HG03457 (cell line): Measurements from ENCODE around the gene SYT12.
"Not testable (repeated sequence)": the region's sequence is repeated elsewhere in the genome, so short reads cannot be mapped to it uniquely, and the experiment has no call there.

Source experiments
- ATAC-seq: cut with Tn5 transposase; IDR thresholded peaks from one replicate; pipeline ENCODE4 v1.9.1; 2021; ENCODE audit warnings: moderate number of reproducible peaks; ENCODE audit not compliant: unreplicated experiment

SYT12 gene, protein sequence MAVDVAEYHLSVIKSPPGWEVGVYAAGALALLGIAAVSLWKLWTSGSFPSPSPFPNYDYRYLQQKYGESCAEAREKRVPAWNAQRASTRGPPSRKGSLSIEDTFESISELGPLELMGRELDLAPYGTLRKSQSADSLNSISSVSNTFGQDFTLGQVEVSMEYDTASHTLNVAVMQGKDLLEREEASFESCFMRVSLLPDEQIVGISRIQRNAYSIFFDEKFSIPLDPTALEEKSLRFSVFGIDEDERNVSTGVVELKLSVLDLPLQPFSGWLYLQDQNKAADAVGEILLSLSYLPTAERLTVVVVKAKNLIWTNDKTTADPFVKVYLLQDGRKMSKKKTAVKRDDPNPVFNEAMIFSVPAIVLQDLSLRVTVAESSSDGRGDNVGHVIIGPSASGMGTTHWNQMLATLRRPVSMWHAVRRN

DNA sequence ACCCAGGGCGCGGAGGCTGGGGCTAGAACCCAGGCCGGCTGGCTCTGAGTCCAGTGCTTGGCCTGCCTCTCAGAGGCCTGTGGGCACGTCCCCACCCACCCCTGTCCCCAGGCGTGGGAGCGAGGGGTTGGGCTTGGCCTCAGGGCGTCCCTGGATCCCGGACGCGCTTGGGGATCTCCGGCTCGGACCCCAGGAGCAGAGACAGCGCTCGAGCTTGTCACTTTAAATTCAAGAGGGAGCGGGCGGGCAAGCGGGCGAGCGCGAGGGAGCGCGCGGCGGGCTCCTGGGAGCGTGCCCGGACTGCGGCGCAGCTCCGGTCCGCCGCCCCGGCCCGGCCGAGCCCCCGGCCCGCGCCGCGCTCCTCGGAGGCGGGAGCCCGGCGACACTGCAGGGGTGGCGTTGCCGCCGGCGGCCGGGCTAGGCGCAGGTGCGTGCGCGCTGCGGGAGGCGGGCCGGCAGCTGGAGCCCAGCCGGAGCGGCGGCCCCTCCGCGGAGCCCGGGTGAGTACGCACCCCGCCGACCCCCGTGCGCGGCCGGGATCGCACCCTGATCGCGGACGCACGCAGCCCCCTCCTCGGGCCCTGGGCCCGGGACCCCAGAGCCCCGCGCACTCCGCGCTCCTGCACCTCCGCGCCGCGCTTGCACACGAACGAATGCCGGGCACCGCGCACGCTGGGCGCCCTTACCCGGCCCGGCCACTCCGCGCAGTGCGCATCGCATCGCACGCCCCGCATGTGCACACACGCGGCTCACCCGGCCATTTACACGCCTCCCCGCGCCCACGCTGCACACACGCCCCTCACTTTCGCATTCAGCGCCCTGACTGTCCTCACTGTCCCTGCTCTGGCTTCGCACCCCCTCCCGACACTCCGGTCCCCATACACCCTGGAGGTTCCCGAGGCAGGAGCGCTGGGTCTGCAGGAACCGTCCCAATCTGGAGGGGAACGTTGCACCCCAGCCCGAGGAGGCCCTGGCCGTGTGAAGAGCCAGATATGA lies at the start of gene SYT12:
Gene SYT12 (plus strand): TSS at position 174 of the 996 bp plus-strand sequence. CDS start 7,011 bp downstream, outside the sequence.
- ATAC-seq: no peak

DNA sequence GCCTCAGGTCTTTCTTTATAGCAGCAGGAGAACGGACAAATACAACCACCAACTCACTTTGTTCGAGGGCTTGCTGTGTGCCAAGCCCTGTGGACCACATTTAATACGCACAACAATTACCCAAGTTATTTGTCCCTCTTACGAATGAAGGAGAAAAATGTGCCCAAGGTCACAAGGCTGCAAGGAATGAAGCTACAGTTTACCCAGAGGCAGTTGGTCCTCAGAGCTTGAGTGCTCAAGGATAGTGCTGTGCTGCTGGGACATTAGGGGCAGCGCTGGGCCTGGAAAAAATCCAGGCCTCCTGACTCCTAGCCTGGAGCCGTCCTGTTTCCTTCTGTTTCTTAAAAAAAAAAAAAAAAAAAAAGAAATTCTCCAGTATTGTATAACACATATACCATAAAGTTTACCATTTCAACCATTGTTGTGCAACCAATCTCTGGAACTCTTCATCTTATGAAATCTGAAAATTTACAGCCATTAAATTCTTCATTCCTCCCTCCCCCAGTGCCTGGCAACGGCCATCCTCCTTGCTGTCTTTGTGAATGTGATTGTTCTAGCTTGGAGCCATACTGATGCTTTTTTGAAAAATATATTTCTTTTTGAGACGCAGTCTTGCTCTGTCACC lies 48.9 kb upstream of the SYT12 start:
- no peak for ATAC-seq

DNA sequence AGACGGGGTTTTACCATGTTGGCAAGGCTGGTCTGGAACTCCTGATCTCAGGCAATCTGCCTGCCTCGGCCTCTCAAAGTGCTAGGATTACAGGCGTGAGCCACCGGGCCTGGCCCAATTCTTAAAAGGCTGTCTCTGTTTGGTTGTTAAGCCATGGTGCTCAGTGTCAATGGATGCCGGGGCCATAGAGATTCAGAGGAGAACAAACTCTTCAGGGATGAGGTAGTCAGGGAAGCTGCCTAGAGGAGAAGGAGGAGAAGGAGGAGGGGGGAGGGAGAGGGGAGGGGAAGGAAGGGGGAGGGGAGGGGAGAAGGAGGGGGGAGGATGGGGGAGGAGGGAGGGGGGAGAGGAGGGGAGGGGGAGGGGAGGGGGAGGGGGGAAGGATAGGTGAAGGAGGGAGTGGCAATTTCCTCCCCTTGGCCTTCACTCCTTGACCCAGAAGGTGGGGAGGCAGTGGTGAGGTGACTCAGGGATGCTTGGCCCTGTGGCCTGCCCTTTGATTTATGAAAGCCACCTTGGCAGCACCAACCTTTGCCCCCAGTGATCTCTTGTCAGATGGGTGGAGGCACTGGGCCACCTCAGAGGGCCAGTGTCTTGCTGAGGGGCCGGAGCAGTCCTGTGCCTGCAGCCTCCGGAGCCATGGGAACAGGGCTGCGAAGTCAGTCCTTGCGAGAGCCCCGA lies 48.1 kb upstream of the SYT12 start, which contains the start of gene C11orf86:
Gene C11orf86 (plus strand): TSS at position 581 of the 681 bp plus-strand sequence. CDS start 59 bp downstream, at position 640.
- no peak for ATAC-seq

DNA sequence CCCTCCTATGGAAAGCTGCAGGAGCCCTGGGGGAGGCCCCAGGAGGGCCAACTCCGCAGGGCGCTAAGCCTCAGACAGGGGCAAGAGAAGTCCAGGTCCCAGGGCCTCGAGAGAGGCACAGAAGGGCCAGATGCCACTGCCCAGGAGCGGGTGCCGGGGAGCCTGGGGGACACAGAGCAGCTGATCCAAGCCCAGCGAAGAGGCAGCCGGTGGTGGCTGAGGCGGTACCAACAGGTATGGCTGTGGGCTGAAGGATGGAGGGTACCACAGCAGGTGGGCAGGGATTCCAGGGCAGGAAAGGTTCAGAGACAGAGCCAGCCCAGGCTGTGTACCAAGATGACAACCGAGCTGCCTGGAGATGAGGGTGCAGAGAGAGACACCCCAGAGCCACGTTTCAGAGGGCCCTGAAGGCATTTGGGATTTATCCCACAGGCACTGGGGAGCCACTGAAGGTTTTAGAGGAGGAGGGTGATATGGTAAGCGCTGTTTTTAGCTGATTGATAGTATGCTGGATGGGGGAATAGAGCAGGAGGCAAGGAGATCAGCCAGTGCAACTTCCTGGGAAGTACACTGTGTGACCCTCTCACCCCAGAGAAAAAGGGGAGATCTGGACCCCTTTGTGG lies 47.4 kb upstream of the SYT12 start:
- ATAC-seq: no peak

DNA sequence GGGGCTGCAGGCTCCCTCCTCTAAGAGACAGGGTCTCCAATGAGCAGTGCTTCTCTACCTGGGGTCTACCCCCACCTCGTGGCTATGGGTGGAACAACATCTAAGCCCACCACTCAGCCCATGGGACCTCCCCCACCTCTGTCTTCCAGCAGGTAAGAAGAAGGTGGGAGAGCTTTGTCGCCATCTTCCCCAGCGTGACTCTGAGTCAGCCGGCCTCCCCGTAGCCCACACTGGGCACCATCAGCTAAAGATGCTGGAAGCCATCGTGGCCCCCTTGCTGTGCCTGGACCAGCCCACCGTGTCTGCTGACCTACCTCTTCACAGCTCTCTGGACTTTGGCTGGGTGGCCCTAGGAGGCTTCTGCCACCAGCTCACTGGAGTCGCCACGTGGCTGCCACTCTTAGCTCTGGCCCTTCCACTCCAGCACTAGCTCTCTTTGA lies 46.9 kb upstream of the SYT12 start:
- no peak for ATAC-seq

DNA sequence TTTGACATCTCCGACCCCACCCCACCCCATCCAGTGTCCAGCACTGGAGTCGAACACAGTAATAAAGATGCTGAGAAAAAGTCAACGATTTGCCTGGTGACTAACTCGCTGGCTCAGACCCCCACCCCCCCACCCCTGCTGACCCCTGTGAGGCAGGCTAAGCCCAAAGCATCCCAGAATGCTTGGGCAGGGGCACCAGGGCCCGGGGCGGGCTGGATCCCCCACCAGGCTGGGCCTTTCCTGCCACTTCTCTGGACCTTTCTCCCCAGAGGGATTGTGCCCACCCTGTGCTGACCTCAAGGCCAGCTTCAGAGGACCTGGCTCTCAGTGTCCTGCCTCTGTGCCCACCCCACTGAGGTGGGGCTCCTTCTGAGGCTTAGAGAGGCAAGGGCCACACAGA lies 46.0 kb upstream of the SYT12 start:
- no peak for ATAC-seq

DNA sequence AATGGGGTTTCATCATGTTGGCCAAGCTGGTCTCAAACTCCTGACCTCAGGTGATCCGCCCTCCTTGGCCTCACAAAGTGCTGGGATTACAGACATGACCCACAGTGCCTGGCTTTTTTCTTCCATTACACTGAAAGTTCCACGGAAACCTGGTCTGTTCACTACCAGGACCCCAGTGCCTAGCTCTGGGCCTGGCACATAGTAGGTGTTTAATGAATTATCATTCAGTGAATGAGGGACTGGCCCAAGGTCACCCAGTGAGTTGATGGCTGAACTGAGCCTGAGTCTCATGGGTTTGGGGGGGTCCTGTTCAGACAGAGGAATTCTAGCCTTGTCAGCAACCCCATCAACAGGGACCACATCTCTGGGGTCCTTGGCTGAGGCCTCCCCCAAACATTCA lies 44.7 kb upstream of the SYT12 start:
- no peak for ATAC-seq

DNA sequence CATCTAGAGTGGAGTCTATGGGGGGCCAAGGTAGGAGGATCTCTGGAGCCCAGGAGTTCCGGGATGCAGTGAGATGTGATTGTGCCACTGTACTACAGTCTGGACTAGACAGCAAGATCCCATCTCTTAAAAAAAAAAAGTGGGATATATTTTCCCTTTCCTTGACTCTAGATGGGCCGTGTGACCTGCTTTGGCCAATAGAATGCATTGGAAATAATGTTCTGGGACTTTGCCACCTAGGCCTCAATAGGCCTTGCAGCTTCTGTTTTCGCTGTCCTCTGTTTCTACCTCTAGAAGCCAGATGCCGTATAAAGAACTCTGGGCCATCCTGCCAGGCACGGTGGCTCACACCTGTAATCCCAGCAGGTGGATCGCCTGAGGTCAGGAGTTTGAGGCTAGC lies 44.2 kb upstream of the SYT12 start:
- ATAC-seq: no peak

DNA sequence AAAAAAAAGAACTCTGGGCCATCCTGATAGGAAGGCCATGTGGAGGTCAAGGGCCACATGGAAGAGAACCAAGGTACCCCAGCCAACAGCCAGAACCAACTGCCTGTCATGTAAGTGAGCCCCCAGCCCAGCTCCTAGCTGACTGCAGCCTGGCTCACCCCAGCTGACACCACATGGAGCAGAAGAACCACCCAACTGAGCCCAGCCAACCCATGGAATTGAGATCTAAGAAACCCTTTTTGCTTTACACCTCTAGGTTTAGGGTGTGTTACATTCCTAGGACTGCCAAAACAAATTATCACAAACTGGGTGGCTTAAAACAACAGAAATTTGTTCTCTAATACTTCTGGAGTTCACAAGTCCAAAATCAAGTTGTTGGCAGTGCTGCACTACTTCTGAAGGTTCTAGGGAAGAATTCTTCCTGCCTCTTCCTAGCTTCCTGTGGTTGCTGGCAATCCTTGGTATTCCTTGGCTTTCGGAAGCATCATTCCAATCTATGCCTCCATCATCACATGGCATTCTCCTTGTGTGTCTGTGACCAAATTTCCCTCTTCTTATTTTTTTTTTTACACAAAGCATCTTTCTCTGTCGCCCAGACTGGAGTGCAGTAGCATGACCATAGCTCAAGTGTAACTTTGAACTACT lies 43.5 kb upstream of the SYT12 start:
- ATAC-seq: no peak

DNA sequence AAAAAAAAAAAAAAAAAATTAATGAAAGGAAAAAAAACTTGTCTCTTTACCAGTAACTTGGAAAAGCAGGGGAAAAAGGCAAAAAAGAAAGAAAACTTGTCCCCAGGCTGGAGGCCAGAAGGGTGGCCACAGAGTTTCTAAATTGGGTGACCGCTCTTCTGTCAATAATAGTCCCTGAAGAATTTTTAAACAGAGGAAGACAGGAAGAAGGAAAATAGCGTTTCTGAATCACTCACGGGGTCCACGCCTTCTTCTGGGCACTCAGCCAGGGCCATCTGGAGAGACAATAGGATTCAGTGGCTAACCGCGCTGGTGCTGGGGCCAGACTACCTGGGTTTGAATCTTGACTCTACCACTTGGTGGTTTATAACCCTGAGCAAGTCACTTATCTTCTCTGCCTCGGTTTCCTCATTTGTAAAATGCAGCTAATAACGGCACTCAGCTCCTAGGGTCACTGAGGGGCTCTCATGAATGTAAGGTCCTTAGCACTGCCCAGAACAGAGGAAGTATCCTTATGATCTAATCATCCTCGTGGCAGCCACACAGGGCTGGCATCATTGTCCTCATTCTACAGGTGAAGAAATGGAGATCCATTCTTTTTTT lies 40.9 kb upstream of the SYT12 start:
- no peak for ATAC-seq

DNA sequence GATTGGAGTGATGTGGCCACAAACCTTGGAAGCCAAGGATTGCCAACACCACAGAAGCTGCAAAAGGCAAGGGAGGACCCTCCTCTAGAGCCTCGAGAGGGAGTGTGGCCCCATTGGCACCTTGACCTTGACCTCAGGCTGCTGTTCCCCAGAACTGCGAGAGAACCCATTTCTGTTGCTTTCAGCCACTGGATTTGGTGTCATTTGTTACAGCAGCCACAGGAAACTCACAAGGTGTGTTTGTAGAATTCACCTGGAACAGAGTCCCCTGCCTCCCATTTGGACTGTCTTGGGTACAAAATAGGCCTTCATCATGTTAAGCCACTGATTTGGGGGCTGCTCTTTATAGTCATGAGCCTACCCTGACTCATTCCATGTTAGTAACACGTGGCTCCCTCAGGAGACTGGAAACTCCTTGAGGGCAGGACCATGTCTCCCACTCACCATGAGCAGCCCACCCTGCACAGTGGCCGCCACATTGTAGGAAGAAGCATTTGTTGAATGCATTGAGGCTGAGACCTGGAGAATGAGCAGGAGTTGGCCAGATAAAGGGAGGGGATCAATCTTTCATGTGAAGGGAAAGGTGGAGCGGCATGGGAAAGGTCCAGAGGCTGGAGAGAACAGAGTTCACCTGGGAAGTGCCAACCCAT lies 39.5 kb upstream of the SYT12 start:
- no peak for ATAC-seq

DNA sequence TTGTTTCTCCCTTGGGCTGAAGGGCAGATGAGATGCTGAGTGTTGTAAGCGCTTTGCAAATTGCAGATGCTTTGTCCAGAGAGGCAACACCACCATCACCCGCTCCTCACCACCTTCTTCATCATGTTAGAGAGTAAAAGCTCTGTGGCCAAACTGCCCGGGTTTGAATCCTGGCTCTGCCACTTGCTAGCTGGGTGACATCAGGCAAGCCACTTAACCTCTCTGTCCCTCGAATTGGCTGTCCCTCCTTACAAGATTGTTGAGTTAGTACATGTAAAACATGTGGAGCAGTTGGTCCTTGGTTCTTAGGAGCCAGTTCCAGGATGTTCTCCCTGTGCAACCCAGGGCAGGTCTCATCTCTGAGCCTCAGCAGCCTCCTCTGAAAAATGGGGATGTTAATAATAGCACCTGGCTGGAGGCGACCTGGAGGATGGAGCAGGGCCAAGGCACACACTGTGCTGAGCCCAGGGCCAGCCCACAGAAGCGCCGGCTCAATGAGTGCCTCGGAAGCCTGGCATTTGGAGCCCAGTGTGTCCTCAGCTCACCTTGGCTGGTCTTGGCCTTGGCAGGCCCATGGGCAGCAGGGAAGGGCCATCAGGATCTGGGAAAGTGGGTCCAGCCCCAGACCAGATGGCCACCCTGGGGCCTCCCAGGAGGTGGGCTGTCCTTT lies 37.3 kb upstream of the SYT12 start:
- no peak for ATAC-seq

DNA sequence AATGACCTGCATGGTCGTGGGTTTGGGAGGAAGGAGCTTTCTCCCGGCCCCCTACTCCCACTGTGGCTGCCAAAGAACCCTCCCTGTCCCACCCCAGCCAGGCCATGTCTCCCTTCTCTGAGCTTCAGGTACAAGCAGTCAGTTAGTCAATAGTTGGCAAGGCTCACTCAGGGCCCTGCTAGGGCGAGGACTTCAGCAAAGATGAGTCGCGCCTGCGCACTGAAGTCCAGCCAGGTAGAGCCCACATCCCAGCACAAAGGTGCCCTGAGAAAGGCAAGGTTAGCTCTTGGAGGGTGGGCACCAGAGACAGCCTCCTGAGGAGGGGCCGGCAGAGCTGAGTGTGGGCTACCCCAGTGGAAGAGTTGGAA lies 36.8 kb upstream of the SYT12 start:
- ATAC-seq: no peak

DNA sequence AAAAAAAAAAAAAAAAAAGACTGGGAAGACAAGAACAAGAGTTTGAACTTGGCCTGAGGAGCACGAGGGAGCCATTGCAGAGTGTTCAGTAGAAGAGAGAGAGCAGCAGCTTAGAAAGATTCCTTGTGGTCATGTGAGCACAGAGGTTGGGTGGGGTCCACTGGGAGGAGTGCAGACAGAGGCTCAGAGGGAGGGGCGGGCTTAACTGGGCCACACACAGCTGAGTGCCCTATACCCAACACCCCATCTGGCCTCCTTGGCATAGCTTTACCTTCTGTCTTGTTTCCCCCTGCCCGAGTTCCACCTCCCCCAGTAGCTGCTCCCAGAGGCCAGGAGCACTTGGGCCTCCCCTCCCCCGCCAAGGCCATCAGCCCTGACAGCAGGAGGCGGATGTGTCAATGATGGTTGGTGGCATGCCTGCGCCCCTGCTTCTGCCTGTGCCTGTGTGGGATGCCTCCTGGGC lies 35.7 kb upstream of the SYT12 start:
- ATAC-seq: no peak

DNA sequence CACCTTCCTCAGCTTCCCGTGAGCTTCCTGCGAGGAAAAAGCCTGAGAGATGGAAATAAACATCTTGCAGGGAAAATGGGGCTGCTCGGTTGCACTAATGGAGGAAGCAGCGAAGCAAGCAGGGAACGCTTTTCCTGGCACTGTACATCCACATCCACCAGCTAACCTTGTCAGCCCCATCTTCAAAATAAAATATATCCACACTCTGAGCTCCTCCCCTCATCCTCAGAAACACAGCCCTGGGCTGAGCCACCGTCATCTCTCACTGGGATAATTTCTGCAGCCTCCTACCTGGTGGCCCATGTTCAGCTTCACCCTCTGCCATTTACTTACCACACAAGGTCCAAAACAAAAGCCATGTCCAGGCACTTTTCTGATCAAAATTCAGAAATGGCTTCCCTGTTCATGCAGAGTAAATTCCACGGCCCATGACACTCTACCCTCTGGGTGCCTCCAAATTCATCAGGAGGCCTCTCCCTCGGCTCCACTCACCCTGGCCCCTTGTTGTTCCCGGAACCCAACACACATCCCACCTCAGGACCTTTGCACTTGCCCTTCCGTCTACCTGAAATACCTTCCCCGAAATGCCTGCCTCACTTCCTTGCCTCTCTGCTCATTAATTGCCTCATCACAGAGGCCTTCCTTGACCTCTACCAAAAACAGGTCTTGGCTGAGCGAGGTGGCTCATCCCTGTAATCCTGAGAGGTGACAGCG lies 34.9 kb upstream of the SYT12 start:
- no peak for ATAC-seq

DNA sequence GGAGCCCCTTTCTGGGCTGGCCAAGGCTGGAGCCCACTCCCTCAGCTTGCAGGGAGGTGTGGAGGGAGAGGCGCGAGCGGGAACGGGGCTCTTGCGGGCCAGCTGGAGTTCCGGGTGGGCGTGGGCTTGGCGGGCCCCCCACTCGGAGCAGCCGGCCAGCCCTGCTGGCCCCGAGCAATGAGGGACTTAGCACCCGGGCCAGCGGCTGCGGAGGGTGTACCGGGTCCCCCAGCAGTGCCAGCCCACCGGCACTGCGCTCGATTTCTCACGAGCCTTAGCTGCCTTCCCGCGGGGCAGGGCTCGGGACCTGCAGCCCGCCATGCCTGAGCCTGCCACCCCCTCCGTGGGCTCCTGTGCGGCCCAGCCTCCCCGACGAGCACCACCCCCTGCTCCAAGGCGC lies 34.2 kb upstream of the SYT12 start:
- not testable (repeated sequence) for ATAC-seq

DNA sequence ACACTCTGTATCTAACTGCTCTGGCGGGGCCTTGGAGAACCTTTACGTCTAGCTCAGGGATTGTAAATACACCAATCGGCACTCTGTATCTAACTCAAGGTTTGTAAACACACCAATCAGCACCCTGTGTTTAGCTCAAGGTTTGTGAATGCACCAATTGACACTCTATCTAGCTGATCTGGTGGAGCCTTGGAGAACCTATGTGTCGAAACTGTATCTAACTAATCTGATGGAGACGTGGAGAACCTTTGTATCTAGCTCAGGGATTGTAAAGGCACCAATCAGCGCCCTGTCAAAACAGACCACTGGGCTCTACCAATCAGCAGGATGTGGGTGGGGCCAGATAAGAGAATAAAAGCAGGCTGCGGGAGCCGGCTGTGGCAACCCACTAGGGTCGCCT lies 33.6 kb upstream of the SYT12 start:
- ATAC-seq: not testable (repeated sequence)
